Stimulated activated CD8-positive, alpha-beta memory T cell treated with anti-CD3 and anti-CD28 coated beads, Interleukin-7, amount 100 ng/mL, for 4 hours (primary cell): ENCODE measurements around the gene PKNOX1.
"Not testable (repeated sequence)": the region's sequence is repeated elsewhere in the genome, so short reads cannot be mapped to it uniquely, and the experiment has no call there.

Source experiments
- DNase-seq, 2 donors: peaks; one replicate each; pipeline ENCODE4 v3.0.0-alpha.2; 2020; ENCODE audit warnings: low read depth in 2 of 2

The PKNOX1 gene

DNA sequence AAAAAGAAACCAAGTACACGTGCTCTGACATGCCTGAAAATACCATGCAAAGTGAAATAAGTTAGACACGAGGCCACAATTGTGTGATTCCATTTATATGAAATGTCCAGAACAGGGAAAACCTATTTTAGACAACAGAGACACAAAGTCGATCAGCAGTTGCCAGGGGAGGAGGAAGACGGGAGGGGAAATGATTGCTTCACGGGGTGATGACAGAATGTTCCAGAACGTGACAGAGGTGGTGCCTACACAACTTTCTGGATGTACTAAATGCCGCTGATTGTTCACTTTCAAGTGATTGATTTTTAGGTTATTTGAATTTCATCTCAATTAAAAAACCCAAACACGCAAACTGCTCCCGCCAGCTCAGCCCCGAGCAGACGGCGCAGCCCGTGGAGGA, 78.8 kb downstream of the PKNOX1 start:
- not testable (repeated sequence) for DNase-seq

DNA sequence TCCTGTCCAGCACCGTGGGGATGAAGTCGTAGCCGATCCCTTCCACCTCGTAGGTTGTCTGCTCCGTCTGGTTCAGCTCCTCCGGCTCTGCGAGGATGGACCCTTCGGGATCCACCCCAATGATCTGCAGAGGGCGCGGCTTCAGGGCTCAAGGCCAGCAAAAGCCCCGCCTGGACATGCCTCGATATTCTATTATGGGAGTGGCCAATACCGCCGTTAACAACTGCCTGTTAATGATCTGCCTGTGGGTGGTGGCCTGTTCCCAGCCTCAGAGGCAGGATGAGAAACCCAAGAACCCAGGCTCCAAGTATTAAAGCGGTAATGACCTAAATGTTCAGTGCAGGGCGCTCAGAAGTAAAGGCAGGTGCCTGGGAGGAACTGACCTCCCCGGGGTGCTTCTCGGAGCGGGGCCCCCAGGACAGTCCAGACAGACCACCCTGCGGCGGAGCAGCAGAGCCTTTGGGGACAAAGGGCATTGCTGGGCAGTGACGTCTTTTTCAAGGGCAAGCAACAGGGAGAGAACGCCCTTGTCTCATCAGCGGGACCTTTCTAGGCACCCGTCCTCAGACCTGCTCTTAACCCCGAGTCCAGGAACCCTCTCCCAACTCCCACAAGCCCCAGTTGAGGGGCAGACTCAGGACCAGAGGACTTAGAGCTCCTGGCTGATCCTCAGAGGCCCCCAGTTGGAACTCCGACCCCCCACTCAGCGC, 88.7 kb downstream of the PKNOX1 start:
- DNase-seq = not testable (repeated sequence)

- DNase-seq = not testable (repeated sequence)
Observed at GRCh38 chr21:43064265-43064917, 90.0 kb downstream of the PKNOX1 start.

DNA sequence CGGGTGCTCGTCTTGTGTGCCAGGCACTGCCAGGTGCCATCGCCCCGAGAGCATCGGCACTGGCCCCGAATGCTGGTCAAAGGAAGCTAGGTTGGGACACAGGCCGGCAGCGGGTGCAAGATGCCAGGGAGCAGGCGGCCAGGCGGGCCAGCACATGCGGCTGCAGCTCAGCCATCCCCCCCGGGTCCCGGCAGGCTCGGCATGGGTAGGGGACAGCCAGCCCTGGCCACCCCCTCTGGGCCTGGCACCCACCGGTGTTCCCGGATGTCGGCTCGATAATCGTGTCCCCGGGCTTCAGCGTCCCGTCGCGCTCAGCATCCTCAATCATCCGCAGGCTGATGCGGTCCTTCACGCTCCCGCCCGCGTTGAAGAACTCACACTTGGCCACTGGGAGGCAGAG, 91.6 kb downstream of the PKNOX1 start:
- not testable (repeated sequence) for DNase-seq

DNA sequence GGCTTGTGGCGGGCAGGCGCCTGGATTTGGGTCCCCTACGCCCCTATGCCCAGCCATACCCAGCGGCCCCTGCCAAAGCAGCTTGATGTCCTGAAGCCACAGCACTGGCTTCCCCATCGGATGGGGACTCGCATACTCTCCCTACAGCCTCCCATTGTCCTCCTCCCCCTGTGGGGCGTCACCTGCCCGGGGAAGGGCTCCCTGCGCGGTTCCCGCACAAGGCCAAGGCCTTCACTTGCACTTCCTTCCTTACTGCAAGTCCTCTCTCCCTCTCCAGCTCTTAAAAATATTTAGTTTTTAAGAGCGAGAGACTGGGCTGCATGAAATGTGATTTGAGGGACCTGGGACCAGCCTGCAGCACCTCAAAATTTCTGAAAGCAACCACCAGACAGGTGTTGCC, 92.3 kb downstream of the PKNOX1 start:
- not testable (repeated sequence) for DNase-seq

DNA sequence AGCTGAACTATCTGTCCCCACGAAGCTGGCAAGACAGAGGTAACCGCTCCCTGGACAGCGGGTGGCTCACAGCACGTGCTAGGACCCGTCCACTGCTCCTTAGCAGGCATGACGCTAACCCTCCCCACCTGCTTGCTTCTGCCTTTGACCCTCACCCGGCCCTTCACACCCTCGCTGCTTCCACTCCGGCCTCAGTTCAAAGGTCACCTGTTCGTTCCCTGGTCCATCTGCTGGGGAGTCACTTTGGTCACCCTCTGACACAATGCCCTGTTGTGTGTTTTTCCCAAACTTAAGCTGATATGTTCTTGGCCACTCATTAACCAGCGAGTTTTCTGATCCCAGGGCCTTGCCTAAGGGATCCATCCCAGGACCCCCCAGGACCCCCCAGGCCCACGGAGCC, 93.7 kb downstream of the PKNOX1 start:
- not testable (repeated sequence) for DNase-seq

GRCh38 chr21:43069682-43070081, 95.3 kb downstream of the PKNOX1 start:
- not testable (repeated sequence) for DNase-seq

GRCh38 chr21:43072742-43073141, 98.4 kb downstream of the PKNOX1 start:
- DNase-seq = not testable (repeated sequence)

GRCh38 chr21:43074401-43075169, 100.2 kb downstream of the PKNOX1 start:
- DNase-seq = not testable (repeated sequence)

GRCh38 chr21:43075170-43076022, 101.0 kb downstream of the PKNOX1 start, which contains the start of gene CBS:
CBS (minus strand) TSS chr21:43075835; CDS start chr21:43072193, 3,642 bp downstream.
- not testable (repeated sequence) for DNase-seq

GRCh38 chr21:43076023-43076637, 101.8 kb downstream of the PKNOX1 start:
- not testable (repeated sequence) for DNase-seq

DNA sequence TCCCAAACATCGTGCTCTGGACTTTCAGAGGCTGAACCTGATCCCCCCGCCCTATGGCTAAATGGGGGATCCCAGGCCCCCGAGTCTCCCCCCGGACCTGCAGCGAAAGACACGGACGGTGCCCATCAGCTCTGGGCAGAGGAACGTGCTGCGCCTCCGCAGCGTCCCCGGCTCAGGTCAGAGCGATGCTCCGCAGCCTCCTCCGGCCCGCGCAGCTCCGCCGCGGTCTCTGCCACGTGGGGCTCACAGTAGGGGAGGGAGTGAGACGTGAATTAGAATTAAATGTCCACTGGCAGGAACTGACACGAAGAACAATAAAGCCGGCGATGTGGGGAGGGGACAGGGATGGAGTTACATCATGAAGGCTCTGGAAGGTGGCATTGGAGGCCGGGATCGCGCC, 102.3 kb downstream of the PKNOX1 start:
- not testable (repeated sequence) for DNase-seq

GRCh38 chr21:43082587-43083300, 108.4 kb downstream of the PKNOX1 start:
- not testable (repeated sequence) for DNase-seq
